NCI-H526 (cell line): ENCODE data around the gene KLC1.
"Not testable (repeated sequence)": the region's sequence is repeated elsewhere in the genome, so short reads cannot be mapped to it uniquely, and the experiment has no call there.

Experiments used
- DNase-seq, 2 experiments: peaks; one replicate each; lab custom pipeline; 2025; lab: John Stamatoyannopoulos, UW

Gene KLC1

DNA sequence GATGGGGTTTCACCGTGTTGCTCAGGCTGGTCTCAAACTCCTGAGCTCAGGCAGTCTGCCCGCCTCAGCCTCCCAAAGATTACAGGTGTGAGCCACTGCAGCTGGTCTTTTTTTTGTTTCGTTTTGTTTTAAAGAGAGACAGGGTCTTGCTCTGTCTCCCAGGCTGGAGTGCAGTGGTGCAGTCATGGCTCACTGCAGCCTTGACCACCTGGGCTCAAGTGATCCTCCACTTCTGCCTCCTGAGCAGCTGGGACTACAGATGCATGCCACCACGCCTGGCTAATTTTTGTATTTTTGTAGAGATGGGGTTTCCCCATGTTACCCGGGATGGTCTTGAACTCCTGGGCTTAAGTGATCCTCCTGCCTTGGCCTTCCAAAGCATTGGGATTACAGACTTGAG, 62.6 kb downstream of the KLC1 start:
- not testable (repeated sequence) for DNase-seq

DNA sequence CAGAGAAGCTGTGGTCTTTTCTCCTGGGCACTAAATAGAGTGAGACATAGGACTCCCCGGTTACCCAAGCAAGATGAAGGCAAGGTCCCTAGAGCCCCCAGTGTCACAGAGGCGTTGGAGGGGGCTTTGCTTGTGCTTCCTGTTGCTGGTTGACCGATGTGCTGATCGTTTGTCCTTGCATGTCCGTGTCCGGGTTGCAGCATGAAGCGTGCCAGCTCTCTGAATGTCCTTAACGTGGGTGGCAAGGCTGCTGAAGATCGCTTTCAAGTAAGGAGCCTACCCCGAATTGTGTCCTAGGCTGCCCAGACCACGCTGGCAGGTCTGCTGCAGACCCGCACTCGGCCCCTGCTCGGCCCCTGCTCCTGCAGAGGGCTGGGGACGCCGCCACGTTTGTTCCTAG, 63.1 kb downstream of the KLC1 start:
- DNase-seq: no peak

DNA sequence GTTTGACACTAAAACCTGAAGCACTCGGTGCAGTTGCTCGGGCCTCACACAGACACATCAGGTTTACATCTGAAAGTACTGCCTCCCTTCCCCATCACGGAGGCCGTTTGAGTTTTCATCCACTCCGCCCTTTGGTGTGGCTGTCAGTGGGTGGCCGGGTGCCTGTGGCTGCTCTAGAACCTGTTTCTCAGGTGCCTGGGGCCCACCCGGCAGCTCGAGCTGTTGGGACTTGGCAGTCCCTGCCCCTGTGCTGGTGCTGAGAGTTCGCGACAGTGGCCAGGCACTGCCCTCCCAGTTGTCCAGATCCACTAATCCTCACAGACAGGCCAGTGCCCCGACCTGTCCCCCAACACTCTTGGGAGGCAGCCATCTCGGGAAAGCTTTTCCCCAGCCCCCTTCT, 63.9 kb downstream of the KLC1 start:
- DNase-seq: no peak

DNA sequence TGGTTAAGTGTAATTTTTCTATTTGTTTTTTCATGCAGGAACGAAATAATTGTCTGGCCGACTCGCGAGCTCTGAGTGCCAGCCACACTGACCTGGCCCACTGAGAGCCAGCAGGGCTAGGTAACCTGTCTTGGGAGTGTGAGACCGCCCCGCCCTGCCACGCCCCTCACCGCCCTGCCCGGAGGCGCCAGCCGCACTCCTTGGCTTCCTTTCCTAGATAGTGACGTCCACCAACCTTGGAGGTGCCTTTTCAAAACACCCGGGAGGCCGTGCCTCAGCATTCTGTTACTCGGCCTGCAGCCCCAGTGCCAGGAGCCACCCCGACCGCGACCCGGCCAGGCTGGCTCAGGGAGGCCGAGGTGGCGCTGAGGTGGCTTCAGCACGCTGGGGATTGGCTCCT, 64.5 kb downstream of the KLC1 start:
- DNase-seq: no peak

DNA sequence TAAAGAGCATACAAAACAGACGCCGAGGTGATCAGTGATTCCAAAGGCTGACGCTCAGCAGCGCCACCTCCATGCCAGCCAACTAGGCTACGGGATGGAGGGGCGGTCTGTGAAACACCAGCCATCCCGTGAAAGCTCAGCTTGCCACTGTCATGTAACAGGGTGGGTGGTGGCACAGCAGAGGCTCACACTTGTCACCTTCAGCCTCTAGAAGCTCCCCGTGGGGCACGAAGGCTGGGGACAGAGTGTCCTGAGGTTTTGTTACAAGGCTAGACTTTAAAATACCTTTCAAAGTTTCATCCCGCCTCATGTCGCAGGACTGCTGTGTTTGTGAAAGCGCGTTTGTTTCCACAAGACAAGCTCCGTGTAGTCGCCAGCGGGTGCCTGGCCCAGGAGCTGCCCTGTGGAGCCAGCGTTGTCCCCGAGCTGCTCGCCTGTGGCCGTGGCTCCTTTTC, 65.6 kb downstream of the KLC1 start:
- DNase-seq: no peak

DNA sequence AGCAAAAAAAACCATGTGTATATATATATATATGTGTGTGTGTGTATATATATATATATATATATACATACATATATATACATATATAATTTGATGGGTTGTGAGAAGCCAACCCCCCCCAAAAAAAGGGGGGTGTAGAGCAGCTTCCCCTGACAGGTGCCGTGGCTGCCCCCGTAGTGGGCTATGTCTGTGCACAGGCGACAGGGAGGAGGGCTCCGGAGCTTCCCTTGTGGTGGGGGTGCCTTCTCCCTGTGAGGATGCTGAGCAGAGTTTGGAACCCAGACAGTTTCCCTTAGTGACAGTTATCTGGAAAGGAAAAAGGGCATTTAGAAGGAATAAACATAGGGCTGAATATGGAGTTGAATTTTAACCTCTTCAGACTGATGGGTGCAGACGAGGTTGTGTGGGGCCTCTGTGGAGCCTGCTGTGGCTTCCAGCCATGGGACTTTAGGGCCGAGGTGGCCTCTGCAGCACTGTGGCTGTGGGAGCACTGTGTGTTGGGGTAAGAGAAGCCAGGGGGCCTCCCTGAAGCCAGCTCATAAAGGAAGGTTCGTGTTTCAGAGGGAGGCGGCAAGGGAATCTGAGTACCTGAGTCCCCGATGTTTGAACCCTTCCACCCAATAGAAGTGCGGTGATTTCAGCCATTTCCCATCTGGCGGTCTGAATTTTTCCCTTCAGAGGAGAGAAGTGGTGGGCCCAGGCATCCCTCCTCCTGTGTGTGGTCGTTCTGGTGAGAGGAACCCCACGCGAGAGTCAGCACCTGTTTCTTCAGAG, 66.5 kb downstream of the KLC1 start:
- no peak for DNase-seq

DNA sequence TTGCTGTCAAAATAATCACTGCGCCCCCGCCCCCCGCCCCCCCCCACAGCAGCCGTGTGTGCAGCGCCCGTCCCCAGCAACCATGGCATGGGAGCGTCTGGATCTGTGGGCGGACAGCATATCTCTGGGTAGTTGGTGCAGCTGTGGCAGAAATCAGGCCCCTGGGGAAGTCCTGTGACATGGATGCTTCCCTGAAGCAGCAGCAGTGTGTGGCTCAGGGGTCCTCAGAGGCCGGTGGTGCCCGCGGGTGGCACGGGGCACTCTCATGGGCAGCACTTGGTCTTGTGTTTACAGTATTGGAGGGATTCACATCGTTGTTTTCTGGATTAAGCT, 67.0 kb downstream of the KLC1 start:
- DNase-seq: no peak

DNA sequence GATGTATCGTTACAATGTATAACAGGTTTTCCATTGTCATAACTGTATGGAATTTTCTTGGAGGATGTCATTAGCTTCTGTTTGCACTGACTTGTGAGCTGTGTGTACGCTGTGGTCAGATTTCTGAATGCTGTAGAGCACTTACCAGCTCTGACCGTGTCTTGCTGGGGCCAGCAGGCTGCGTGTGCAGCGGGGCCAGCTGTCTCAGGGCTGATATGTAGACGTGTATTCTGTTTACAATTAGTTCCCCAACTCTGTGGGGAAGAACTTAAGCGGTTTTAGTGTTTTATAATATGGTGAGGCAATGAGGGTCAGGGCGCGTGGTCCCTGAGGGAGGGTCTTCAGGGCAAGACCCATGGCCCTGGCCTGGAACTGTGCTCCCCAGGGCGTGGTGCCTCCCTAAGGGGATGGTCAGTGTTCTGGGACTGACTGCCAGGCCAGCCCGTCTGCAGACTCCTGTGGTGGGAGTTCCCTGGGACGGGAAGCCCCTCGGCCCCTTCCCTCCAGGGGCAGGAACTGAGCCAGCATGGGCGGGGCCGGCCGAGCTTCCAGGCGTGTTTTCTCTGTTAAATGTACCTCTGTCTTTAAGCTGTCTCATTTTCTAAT, 67.6 kb downstream of the KLC1 start:
- DNase-seq: no peak

DNA sequence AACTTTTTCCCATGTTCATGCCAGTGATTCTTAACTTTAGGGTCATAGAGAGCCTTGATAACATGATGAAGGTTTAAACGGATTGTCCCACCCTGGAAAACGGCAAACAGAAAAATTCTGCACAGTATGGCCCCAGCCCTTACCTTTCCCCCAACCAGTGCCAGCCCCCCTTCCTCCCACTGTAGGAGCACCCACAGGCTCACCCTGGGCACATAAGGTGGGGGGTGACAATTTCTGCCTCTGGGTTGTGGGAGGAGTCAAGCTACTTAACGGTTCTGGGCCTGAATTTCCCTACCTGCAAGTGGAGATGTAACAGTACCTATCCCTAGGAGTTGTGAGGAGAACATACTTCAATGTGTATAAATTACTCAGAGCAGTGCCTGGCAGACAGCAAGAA, 68.2 kb downstream of the KLC1 start:
- DNase-seq: no peak

DNA sequence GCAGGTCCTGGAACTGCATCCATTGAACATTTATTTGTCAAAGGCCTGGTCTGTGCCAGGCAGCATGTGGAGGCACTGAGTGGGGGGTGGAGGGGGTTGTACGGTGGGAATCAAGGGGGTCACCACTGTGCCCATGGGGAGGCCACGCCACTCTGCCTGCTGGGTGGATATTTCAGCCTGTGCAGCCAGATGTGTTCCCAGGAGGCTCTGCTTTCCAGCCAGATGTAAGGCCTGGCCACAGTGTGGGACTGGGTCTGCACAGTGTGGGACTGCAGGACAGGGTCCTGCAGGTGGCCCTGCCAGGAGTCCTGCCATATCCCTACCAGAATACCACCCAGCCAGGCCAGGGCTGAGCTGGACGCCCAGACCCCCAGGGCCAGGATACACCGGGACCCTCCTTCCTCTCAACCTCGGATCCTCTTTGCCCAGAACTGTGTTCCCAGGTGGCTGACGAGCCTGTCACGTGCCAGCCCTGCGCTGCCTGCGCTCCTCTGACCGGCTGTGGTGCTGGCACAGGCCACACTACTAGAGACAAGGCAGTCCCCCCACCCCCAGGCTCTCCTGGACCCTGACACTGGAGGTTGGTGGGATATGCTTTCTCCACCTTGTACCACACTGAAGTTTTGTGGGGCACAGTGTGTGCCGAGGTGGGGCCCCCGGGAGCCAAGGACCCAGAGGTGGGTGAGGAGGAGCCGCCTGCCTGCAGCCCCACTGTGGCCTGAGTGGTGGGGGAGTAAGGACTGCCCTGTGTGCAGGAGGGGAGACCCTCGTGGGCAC, 68.8 kb downstream of the KLC1 start:
- DNase-seq: no peak

DNA sequence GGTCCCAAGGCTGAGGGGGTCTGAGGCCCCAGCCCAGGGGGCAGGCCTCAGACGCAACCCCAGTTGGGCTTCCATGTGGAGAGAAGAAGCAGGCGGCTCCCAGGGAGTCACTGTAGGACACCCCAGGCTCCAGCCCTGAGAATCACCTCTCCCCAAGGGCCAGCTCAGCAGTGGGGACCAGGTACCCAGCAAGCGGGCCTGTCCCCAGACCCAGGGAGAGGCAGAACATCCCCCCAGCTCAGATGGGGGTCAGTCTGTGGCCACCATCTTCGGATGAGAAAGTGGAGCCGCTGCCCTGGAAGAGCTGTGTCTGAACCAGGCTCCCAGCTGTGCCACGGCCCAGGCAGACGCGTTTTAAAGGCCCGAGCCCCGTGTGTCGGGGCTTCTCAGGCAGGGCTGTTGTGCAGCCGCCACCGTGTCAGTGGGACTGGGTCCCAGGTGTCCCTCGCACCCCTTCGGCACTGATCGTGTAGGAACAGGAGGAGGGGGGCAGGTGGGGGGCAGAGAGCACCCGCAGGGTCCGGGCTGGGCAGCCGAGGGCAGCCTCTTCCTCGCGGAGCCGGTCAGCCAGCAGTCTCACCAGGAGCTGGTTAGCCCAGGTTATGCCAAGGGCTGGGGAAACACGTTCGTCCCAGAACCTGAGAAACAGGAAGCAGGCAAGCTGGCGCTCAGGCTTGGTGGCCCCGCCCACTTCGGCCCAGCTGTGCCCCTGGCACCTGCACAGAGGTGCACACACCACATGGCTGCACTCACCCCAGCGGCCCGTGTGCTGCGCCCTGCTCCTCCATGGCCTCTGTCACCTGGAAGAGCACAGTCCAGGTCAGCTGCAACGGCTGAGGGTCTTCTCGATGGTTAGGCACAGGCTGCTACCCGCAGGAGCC, 69.6 kb downstream of the KLC1 start:
- peak; percentile 47 to 71 for DNase-seq

DNA sequence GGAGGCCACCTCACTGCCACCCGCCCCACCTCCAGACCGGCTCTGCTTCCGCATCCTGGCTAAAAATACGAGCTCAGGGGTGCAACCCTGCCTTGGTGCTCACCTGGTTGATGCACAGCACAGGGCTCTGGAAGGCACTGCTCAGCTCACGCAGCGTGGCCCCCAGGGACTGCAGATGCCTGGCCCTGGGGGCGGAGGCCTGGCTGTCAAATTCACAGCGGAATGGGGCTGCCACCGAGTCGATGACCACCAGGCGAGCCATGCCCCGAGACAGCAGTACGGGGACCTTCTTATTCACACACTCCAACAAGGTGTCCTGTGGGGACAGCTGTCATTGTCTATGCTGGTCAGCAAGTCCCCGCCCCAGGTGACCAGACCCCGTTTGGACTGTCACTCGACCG, 70.2 kb downstream of the KLC1 start:
- no peak for DNase-seq

DNA sequence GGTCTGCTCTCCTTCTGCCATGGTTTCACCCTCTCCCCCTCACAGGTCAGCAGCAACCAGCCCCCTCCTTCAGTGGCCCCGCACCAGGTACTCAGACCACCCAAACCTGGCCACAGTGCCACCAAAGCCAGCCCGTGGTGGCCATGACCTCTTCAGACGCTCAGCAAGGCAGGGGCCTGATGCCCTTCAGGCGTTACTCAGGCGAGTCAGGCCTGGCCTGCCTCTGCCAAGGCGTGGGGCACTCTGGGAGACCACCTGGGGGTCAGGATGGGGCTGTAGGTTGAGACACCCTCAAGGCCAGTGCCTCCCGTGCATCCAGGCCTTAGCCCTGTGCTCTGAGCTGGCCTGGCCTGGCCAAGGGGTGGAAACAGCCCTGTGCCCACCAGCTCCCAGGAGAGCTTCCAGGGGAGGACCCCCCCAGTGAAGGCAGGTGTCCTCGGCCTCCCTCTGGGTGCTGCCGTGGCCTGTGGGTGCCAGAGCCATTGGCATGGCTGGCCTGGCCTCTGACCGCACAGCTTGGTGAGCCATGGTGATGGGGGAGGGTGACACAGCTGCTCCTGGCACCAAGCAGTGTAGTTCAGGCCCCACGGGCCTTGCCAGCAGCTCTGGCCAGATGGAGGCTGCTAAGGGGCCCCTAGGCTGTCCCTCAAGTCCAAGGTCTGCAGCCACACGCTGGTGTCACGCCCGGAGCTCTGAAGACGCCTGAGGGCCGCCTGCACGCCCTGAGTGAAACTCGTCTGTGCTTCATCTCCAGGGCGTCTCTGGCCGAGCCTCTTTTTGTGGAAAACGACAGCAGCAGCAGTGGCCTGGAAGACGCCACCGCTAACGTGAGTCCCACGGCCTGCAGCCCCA, 71.1 kb downstream of the KLC1 start:
- DNase-seq: no peak

DNA sequence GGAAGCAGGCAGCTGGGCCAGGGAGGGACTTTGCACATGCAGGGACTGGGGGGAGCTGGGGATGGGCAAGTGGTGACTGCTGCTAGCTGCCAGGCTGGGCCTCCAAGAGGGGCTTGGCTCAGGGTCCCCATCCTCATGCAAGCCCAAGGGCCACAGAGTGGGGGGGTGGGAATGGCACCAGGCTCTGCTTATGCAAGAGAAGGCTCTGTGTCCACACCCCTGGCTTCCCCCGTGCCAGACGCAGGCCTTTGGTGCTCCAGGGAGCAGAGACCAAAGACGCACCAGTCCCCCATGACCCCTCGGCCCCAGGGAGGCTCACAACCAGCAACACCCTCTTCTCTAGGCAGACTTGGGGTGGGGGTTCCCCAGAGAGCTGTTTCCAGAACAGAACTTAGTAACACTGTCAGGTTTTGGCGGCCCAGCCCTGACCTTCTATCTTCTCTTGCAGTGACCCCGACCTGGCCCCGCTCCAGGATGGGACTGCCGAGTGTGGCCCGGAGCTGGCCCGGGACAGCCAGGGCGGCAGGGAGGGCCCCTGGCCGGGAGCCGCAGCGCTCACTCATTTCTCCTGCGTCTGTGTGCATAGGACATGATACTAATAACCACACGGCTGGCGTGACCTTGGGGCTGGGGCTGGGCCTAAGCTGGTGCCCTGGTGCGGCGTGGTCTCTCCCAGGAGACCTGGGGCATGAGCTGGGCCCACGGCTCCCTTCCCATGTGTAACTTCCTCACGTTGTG, 71.9 kb downstream of the KLC1 start:
- DNase-seq: no peak

DNA sequence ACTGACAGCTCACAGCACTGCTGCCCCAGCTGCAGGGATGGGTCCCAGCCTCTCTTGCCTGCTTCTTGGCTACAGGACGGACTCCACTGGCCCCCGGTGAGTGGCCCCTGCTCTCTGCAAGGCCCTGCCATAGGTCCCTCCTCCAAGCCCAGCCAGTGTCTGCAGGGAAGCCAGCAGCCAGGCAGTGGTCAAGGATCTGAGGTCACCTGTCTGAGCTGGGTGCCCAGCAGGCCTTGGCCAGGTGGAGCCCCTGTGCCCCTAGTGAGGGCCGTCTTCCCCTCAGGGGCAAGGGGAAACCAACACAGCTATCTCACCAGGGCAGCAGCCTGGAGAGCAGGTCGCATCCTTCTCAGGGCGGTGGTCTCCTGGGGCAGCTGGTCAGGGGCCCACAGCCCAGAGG, 73.1 kb downstream of the KLC1 start:
- no peak for DNase-seq

DNA sequence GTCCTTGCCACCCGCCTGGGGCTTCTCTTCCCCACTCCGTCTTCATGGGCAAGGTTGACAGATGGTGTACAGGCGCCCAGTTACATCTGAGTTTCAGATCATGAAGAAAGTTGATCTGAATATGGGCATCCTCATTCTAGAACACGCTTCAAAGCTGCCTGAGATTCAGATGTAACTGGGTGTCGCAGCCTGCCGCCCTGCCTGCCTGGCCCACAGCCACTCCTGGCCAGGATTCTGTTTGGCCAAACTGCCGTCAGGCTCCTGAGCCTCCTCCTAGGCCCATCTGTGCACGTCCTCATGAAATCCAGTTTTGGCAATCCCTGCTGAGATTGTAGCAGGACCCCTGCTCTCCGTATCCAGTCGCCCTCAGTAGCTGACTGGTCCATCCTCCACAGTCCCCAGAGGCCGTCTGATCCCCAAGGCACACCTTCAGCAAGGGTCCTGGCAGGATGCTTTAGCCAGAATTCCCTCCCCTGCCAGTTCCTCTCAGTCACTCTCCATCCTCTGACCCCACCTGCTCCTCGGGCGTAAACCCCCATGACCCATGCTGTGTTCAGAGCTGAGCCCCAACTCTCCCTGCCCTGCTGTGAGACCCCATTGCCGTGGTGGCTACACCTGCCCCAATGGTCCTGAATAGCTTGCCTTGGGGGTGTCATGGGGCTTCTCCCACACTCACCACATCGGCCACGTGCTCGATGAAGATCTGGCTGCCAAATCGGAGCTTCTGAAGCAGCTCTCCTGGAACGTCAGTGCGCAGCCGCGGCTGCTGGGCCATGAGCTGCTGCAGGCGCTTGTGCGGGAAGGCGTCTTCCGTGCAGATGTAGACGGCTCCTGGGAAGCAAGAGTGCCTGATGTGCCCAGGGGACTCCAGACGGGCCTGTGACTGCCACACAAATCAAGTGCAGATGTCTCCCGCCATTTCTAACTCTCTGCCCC, 73.8 kb downstream of the KLC1 start:
- DNase-seq: no peak

DNA sequence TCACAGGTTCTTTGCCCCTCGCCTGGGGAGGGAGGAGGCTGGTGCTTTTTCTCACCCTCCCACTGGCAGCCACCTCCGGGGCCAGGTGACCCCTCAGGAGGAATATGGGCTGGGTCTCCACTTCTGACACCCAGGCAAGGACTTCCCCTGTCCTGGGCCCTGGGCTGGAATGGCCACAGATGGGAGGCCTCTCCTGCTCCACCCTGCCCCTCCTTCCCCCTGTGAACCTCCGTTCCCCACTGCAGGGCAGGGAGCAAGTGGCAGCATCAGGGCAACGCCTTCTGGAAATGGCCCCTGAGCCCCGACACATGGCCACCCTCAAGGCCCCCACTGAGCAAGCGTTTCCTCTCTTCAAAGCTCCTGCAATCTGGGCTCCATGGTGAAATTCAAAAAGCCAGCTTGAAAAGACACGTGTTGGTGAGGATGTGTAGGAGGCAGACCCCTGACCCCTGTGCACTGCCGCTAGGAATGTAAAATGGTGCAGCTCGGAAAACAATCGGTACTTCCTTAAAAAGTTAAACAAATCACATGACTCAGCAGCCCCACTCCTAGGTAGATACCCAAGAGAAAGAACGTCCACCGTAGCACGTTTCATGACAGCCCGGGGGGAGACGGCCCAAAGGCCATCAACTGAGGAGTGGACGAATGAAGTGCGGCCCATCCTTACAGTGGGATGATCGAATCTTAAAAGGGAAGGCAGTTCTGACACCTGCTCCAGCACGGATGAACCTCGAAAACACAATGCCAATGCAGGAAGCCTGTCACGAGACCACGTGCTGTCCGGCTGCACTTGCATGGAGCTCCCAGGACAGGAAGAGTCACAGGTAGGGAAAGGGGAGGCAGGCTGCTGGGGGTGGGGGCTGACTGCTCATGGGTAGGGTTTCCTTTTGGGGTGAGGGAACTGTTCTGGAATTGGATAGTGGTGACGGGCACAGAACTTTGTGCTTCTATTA, 74.7 kb downstream of the KLC1 start:
- DNase-seq: no peak

DNA sequence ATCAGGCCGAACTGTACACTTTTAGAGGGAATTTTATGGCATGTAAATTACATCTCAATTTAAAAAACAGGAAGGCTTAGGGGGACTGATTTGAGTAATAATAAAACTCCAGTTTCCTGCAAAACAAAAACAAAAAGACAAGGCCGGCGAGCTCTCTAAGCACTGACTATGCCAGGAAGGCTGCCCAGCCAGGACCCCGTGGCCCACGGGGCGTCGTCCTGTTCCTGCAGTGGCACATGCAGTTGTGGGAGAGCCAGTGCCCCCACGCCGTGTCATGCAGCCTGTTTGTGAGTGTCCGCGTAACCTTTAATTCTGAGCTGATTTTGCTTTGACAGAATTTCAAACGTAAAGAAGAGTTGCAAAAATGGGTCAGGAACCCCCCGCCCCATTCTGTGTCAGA, 75.7 kb downstream of the KLC1 start:
- DNase-seq: no peak
